HG02884 (cell line): ENCODE measurements around the gene CELSR2.
"Not testable (repeated sequence)": the region's sequence is repeated elsewhere in the genome, so short reads cannot be mapped to it uniquely, and the experiment has no call there.

Source experiments
- ATAC-seq: cut with Tn5 transposase; IDR thresholded peaks from one replicate; pipeline ENCODE4 v1.9.1; 2021; ENCODE audit warnings: mild to moderate bottlenecking, moderate library complexity; ENCODE audit not compliant: unreplicated experiment

The CELSR2 gene, protein sequence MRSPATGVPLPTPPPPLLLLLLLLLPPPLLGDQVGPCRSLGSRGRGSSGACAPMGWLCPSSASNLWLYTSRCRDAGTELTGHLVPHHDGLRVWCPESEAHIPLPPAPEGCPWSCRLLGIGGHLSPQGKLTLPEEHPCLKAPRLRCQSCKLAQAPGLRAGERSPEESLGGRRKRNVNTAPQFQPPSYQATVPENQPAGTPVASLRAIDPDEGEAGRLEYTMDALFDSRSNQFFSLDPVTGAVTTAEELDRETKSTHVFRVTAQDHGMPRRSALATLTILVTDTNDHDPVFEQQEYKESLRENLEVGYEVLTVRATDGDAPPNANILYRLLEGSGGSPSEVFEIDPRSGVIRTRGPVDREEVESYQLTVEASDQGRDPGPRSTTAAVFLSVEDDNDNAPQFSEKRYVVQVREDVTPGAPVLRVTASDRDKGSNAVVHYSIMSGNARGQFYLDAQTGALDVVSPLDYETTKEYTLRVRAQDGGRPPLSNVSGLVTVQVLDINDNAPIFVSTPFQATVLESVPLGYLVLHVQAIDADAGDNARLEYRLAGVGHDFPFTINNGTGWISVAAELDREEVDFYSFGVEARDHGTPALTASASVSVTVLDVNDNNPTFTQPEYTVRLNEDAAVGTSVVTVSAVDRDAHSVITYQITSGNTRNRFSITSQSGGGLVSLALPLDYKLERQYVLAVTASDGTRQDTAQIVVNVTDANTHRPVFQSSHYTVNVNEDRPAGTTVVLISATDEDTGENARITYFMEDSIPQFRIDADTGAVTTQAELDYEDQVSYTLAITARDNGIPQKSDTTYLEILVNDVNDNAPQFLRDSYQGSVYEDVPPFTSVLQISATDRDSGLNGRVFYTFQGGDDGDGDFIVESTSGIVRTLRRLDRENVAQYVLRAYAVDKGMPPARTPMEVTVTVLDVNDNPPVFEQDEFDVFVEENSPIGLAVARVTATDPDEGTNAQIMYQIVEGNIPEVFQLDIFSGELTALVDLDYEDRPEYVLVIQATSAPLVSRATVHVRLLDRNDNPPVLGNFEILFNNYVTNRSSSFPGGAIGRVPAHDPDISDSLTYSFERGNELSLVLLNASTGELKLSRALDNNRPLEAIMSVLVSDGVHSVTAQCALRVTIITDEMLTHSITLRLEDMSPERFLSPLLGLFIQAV (N-terminal part only)

DNA sequence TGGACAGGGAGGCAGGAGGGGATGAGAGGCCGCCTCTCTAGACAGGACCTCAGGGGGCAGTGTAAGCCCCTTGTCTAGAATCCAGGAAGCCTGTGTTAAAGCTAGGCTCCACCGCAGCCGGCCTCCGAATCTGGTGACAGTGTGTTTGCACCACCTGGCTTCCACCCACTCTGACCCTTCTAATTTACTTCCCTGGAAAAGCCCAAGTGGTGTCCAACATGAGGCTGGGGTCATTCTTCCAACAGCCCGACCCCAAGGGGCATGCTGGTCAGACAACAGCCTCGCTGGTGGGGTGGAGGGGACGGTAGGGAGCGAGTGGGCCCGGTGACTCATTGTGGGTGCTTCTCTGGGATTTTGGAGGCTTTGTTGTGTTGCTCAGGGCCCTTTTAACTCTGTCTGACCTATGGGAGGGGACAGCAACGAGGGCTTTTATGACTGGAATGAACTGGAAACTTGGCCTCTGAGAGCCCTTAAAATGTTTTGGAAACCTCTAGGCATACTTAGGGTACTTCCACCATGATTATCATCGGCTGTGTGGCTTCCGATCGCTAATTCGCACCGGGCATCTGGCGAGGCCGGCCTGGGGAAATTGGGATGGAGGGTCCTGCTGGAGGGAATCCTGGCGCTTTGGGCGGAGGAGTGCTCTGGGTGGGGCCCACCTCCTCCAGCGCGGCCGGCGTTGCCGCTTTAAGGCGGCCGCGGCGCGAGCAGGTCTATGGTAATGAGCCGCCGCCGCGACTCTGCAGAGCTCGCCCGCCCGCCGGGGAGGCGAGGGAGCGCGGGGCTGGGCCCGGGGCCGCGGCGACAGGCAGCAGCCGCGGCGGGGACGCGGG, at the start of gene CELSR2:
CELSR2 (plus strand) TSS at position 743 of the 833 bp plus-strand sequence. CDS start 541 bp downstream, outside the sequence.
- ATAC-seq = peak; percentile 80

DNA sequence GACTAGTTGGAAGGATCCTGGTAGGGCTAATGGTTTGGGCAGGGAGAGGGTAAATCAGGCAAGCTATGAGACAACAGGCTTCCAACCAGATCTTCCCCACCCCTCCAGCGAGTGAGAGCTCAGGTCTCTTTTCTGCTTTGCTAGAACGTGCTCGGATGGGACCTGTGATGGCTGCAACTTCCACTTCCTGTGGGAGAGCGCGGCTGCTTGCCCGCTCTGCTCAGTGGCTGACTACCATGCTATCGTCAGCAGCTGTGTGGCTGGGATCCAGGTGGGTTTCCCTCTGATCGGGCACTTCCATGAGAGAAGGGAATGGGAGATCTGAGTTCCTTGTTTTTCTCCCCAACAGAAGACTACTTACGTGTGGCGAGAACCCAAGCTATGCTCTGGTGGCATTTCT, 49.6 kb upstream of the CELSR2 start:
- no peak for ATAC-seq

DNA sequence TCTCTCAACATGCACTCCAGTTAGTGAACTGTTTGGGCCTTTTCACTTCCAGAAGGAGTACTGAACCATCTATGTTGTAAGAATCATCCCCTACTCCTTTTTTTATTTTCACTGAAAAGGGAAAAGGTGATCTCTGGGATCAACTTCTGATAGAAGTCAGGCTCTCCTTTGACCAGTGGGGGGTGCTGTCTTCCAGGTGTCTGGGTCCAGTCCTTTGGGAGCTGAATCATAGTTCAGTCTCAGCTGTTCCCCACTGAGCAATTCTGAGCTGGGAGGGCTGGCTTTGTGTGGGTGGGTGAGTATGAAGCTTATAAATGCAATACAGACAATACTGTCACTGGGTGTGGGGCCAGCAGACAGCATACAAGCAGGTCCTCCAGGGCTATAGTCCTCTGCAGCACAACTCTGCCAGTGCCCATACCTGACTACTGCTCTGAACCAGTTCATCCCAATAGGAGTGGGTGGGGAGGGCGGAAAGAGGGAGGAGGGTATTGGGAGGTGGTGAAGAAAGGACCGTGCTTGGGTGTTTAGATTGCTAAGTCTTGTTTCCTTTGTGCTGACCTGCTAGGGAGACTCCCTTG, 48.1 kb upstream of the CELSR2 start:
- ATAC-seq = no peak

DNA sequence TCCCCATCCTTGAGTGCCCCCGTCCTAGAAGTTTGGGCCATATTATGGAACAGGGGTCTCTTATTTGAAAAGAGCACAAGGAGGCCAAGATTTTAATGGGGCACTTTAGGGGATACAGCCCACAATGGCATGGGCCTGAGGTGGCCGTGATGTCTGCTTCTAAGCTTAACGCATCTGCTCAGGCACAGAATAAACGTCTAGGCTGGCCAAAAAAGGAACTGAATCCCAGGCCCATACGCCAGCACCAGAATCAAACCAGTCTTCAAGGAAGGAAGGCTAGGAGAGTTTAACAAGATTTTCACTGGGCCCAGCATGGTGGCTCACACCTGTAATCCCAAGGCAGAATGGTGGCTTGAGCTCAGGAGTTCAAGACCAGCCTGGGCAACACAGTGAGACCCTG, 44.9 kb upstream of the CELSR2 start:
- no peak for ATAC-seq

DNA sequence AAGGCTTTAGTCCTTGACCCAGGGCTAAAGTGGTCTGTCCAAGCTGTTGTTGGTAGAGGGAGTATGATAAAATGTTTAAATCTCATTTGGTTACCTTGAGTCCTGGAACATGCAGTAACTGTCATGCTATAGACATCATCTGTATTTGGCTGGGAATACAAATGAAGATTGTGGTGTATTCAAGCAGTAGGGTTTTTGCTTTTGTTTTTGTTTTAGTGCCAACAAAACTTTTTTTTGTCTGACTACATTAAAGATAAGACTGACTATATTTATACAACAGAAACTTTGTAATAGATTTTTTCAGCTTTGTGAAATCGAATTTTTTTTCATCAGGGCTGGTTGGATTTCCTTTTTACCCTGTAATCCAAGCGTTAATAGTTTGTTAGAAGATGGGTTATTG, 43.0 kb upstream of the CELSR2 start:
- ATAC-seq = no peak

DNA sequence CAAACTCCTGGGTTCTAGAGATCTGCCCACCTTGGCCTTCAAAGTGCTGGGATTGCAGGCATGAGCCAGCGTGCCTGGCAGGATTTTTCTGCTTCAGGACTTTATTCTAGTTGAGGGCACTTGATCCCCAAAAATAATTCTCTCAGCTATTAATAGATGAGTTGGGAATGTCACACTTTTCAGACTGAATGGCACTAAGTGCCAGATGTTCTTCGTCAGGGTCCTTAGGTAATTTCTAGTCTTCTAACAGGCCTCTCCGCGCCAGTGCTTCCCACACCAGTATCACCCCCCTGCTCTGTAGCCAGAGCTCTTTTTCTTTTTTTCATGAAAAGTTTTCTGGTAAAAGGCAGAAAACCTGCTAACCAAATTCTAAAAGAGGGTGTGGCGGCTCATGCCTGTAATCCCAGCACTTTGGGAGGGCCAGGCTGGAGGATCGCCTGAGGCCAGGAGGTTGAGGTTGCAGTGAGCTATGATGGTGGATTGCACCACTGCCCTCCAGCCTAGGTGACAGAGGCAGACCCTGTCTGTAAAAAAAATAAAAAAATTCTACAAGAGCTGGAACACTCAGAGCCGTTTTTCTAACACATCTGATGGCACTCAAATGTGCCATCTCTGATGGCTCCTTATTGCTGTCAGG, 41.8 kb upstream of the CELSR2 start:
- no peak for ATAC-seq

DNA sequence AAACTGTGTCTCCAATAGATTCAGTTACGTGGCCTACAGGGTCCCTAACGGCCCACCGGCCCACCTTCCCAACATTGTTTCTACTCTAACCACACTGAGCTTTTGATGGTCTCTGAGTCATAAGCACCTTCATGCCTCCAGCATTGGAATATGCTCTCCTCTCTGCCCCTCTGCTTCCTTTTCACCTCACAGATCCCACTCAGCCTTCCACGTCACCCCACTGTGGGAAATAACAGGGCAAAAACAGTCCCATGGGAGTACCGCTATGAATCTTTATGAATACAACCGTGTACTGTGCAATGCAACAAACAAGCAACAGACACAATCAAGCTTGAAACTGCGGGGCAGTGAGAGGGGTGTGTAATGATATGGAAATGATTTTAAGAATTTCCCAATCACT, 40.9 kb upstream of the CELSR2 start:
- no peak for ATAC-seq

DNA sequence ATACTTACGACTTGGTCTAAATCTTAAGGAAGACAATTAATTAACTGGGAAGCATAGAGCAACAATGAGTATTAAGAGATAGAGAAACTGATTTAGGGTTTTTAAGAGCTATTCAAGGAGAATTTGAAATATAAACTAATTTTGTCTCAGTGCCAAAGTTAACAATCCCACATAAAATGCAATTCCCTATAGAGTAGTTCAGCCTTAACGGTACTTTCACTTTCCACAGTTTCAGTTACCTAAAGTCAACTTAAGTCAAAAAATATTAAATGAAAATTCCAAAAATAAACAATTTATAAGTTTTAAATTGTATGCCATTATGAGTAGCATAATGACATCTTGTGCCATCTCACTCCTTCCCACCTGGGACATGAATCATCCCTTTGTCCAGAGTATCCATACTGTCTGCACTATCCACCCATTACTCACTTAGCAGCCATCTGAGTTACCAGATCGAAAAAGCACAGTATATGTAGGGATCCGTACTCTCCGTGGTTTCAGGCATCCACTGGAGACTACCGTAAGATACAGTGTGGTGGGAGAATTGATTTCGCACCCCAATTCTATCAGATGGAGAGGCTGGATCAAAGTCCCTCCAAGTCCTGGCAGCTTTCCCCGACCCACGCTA, 40.4 kb upstream of the CELSR2 start:
- ATAC-seq = no peak

DNA sequence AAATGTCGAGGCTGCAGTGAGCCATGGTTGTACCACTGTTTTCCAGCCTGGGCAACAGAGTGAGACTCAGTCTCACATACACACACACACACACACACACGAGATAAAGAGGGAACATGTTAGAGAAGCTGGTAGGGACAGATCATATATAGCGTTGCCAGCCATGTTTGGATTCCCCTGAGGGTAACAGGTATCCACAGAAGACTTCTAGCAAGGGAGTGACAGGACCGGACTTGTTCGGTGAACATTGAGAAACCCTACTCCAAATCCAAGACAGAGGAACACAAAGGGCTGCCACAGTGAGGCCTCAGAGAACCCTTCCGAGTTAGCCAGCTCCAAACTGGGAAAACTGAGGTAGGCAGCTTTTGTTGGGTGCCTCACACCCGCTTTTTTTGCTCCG, 39.3 kb upstream of the CELSR2 start:
- ATAC-seq = no peak

DNA sequence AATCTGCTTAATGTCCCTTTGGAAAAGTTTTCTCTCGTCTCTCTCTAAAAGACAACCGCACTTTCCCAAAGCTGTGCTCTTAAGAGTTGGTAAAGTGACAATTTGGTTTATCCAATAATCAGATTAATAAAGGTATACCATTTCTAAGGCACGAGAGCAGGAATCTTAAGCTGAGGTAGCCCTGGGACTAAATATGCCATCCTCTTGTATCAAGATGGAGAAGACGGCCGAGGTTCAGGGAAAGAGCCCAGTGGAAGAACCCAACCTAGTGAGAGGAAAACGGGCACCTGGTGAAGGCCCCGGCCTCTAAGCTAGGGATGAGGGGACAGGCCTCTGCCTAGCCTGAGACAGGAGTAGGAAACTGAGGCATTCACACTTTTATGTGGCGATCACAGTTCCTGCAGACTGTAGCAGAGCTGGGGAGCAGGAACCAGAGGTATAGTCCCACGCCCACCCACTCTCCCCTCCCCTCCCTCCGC, 36.0 kb upstream of the CELSR2 start:
- ATAC-seq = peak; percentile 13

DNA sequence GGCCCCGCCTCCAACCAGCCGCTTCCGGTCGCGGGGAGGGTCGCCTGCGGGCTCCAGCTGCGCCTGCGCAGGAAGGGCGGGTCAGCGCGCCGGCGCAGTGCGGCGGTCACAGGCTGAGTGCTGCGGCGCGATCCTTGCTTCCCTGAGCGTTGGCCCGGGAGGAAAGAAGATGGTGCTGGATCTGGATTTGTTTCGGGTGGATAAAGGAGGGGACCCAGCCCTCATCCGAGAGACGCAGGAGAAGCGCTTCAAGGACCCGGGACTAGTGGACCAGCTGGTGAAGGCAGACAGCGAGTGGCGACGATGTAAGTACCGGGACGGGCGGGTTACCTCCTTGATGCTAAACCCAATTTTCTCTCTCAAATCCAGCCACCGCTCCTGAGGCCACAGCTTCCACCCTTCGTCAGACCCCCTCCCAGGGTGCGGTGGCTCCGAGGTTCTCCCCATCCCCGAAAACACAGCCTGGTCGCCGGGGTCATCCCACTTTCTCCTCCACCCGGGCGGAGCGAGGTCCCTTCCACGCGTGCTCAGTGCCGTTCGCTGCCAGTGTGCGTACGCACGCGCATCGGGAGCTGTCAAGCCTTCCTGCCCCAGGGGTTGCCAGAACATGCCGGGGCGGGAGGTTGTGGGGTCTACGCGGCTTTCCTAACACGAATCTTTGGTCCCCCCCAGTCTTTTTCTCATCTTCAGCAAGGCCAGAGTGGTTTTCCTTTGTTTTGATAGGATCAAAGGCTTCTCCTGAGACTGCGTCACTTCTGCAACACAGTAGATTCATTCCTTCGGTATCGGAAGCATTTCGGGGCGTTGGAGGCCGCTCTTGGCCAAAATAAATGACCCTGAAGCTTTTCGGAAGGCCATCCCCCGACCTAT, 35.3 kb upstream of the CELSR2 start, which contains the start of gene SARS1:
SARS1 (plus strand) TSS at position 95 of the 870 bp plus-strand sequence; CDS start at position 170, 75 bp downstream.
- peak; percentile 77 for ATAC-seq

DNA sequence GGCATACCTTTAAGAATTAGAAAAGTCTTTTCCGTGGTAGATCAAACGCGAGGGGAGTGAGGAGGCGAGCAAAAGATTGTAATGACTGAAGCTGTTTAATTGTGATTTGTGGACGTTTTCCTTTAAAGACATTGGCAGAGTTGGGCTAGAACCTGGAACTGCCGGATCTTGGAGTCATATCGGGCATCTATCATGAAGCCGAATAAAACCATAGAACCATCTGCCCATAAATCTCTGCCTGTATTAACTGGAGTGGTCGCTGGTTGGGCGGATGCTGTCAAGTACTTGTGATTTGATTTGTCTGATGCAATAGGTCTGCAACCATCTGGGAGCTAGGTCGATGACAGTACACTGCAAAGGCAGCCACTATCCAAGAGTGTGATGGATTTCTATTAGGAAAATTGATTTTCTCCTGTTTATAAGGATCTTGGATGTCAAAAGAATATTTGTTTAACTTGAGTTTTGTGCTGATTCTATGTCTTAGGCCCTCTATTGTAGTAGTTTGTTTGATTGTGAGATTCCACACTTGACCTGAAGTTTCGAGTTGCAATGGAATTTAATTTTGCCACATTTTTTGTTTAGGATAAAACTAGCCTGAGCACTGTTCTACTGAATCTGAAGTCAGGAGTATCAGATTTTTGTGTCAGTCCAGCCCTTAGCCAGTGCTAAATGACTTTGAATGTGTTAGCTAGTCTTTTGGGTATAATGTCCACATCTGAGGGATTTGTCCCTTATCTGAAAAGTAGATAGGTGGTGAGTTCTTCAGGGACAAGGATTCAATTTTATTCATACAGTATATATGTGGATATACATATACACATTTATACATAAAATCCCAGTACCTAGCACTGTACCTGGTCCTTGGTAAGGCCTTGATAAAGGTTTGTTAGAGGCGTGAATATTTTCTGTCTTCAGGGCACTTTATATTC, 34.4 kb upstream of the CELSR2 start:
- ATAC-seq = no peak

DNA sequence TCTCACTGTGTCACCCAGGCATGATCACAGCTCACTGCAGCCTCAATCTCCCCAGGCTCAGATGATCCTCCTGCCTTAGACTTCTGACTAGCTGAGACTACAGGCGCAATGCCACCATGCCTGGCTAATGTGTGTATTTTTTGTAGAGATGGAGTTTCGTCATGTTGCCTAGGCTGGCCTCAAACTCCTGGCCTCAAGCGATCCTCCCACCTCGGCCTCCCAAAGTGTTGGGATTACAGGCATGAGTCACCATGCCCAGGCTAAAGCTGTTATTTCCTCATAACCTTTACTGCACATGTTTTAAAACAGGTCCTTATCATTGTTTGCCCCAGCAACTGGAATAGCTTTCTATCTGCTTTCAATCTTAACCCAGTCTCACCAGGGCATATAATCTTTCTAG, 32.7 kb upstream of the CELSR2 start:
- no peak for ATAC-seq

DNA sequence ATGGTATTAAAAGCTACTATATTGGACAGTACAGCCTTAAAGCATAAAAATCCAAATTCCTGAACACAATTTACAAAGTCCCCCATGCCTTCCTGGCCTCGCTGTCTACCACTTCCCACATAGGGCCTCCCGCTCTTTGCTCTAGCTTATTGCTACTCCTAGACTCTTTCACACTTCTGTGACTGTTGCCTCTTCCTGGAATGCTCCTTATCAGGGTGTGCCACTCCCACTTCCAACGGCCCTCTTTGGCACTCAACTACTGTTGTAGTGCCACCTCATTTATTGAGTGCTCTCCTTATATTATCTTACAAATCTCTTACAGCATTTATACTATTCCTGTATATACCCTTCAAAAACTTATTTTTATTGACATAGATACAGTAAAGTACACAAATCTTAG, 30.8 kb upstream of the CELSR2 start:
- ATAC-seq = no peak

DNA sequence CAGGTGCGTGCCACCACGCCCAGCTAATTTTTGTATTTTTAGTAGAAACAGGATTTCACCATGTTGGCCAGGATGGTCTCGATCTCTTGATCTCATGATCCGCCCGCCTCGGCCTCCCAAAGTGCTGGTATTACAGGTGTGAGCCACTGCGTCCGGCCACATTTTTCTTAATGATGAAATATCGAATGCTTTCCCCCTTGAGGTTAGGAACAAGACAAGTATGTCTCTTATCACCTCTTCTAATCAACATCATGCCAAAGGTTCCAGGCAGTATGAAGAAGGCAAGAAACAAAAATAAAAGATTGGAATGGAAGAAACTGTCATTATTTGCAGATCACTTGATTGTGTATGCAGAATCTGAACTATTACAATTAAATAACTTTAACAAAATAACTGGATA, 28.1 kb upstream of the CELSR2 start:
- not testable (repeated sequence) for ATAC-seq

DNA sequence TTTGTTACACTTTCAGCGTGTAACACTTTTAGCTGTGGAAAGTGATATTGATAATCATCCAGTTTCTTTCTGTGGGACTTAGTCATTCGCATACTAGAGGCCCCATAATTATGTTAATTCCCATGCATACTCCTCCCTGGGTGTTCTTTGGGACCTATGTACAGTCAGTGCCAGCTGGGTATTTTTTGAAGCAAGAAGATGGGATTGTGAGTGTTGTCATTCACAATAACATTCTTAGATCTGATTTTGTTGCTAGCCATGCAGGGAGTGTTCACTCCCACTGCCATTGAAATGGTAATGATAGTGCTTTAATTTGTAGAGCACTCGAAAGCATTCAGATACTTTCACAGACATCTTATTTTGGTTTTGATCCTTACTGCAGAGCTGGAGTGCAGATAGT, 24.0 kb upstream of the CELSR2 start:
- ATAC-seq = no peak
